GM18511 (cell line): Measurements from ENCODE around the gene FNTB.
"Not testable (repeated sequence)": the region's sequence is repeated elsewhere in the genome, so short reads cannot be mapped to it uniquely, and the experiment has no call there.

Source experiments
- ATAC-seq: cut with Tn5 transposase; IDR thresholded peaks from one replicate; pipeline ENCODE4 v1.9.1; 2021; ENCODE audit warnings: mild to moderate bottlenecking, moderate library complexity; ENCODE audit not compliant: unreplicated experiment

FNTB gene

DNA sequence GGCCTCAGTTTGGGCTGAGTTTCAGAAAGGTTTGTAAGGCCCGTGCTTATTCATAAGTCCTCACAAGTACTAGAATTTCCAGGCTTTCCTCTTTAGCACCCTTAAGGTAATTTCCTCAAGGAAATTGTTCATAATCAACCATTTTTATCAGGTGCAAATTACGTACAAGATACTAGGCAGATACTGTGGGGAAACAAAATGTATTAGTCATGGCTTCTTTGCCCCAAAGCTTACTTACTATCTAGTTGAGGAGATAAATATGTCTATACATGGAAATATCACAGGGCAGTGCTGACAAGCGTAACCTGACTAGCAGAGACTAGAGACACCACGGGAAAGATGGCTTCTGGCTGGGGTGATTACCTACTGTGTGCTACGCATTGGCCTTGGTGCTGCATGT, 93.1 kb downstream of the FNTB start:
- no peak for ATAC-seq

DNA sequence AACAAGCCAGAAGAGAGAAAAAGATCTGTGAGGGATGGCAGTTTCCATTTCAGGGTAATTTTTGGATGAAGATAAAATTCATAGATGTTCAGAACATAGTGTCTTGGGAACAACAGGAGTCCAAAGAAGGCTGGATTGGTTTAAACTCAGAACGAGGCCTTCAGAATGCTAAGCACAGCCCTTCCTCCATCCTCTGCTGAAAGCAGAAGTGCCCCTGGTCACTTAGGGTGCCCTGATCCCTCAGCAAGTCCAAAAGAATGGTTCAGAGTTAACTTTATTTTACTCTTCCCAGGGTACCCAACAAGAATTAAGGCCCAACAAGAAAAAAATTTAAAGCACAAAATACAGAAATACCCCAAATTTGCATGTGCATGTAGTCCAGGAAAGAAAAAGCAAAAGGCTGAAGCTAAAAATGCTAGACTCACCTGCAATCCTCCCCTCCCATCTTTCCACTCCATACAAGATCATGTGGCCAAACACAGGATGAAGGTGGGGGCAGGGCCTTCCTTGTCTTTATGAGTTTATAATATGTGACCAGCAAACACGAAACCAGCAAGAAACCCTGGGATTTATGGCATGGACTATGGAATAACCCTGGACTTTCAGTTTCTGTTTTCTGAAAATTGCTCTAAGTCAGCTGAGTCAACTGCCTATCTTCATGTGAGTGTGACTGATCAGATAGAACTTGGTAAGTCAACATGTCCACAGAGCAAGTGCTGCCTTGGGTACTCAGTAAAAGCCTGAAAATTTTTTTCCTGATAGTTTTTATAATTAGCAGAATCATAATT, 94.5 kb downstream of the FNTB start:
- ATAC-seq: no peak

DNA sequence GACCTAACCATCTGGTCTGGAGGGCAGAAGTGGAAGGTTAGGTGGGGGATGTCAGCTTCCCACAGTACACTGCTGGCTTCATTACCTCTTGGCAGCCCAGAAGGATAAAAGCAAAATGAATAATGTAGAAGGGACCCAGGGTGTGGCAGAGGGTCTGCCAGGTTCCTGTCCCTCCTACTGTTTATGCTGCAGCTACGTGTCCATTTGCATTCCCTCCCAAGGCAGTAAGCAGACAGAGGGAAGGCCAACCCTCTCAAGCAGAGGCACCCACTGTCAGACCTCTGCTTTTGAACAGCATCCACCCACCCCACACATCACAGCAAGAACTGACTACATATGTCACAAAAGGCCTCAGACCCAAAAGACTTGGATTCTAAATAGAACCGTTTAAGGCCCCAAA, 96.2 kb downstream of the FNTB start:
- no peak for ATAC-seq

DNA sequence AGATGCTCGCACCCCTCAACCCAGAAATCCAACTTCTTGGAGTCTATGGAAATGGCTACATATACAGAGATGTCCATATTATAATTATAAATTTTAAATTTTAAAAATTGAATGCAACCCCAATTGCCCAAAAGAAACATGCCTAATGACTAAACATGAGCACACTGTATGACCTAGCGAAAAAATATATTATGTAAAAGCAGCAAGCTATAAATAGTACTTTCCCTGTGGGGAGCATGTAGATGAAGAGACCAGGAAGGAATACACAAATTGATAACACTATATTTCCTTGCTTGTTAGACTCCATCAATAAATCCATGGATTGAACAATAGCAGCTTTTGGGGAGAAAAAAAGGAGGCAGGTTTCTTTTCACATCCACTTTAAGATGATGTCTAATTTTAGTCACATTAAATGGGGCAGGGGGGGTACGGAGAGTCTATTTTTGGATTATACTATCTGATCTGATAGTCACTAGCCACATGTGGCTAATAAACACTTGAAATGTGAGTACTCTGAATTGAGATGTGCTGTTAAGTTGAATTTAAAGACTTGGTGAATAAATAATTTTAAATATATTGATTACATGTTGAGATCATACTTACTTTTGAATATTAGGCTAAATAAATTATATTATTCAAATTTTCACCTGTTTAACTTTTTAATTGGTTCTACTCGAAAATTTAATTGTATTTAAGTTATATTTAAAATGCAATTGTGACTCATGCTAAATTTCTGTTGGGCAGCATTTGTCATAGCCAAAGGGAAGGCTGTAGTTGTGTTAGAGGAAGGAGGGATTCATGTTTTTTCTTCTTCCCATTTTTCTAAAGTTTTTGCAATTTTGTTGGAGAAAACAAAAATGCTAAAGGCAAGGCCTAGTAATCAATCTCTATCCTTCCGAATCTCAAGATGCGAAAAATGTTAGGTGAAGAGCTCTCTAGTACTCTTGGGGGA, 98.1 kb downstream of the FNTB start:
- no peak for ATAC-seq

DNA sequence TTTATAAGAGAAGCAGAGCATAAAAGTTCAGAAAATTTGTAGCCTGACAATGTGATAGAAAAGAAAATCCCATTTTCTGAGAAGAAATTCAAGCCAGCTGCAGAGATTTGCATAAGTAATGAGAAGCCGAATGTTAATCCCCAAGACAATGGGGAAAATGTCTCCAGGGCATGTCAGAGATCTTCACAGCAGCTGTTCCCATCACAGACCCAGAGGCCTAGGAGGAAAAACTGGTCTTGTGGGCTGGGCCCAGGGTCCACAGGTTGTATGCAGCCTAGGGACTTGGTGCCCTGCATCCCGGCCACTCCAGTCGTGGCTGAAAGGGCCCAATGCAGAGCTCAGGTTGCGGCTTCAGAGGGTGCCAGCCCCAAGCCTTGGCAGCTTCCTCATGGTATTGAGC, 100.0 kb downstream of the FNTB start:
- ATAC-seq: not testable (repeated sequence)

DNA sequence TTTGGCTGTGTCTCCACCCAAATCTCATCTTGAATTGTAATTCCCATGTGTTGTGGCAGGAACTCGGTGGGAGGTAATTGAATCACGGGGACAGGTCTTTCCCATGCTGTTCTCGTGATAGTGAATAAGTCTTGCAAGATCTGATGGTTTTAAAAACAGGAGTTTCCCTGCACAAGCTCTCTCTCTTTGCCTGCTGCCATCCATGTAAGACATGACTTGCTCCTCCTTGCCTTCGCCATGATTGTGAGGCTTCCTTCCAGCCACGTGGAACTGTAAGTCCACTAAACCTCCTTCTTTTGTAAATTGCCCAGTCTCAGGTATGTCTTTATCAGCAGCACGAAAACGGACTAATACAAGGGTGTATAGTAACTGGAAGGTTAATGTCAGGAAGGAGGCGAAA, 101.1 kb downstream of the FNTB start:
- ATAC-seq: not testable (repeated sequence)

DNA sequence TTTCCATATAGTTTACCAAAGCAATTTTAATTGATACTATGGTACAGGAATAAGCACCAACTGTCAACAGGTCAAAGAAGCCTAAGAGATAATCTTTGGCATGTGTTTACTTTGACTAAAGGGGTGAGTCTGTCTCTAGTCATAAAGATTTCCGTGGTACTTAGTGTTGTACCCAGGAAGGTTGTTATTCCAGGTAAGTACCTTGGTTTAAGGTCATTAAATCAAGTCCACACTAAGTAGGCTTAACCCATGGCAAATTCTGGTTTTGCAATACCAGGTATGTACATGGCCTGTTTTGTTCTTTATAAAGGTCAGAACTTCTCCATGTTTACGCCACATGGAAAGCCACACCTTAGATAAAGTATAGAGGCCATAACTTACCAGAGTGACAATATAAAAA, 105.7 kb downstream of the FNTB start:
- no peak for ATAC-seq

DNA sequence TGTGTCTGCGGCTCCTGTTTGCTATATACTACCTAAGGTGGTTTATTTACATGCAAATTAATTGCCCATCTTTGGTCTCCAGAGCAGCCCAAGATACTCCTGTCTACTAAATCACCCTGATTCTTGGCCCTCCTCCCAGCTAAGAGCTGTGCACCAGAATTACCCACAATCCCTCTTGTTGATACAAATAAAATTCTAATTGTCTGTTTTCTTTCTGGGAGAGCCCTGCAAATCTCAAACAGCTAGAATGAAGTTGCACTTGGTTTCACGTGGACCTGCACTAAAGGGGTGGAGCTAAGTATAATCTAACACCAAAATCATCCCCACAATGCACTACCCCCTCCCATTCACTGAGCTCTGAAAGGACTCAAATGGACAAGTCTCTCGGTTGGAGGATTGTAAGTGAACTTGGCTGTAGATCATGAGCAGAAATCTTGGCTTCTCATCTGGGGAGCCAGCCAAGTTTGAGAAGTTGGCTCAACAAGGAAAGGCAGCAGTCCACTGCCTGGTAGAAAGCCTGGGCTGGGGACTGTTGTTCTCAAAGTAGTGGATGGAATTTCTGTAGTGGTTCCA, 109.0 kb downstream of the FNTB start:
- no peak for ATAC-seq

DNA sequence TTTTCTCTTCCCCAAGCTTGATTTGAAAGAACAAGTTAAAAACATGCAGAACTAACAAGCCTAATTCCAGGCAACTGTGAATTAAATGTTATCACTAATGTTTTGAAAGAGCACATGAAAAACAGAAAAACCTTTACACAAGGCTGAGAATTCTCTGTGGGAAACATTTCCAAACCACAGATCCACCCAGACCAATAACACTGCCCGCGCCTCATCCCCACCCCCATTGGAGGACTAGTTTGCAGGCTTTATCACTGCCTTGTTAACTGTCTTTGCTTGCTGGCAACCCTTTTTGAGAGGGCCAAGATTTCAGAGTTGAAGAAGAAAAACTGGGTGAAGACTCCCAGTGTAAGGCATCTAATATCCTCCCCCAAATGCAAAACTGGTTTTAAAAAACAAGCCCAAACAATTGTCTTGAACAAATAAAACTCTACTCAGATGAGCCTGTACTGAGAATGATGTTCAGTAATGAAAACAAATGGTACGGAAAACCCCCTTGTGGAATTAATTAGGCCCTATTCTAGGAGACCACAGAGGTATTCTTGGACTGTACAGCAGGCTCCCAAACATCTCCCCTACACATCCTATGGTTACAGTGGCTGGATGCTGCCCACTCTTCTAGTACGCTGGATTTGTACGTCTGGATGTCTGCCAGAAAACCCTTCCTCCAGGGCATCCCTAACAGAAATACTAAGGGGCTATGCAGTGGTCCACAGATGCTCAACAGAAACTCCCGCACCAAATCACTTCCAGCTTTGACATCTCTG, 109.8 kb downstream of the FNTB start:
- no peak for ATAC-seq

DNA sequence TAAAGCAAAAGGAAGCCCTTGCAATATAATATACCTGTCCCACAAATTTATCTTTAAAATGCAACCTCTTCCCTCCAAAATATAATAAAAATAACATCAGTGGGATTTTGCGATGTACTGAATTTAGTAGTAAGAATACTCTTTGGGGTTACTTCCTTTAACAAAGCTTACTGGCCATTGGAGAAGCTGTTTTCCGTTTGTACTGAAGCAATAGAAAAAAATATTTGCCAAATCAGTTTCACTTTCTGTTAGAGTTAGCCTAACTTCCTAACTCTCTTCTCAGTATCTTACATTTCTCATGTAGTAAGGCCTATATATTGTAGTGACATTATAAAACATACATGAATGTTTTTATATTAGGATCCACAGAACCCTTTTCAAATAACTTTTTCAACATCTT, 111.9 kb downstream of the FNTB start:
- ATAC-seq: no peak

DNA sequence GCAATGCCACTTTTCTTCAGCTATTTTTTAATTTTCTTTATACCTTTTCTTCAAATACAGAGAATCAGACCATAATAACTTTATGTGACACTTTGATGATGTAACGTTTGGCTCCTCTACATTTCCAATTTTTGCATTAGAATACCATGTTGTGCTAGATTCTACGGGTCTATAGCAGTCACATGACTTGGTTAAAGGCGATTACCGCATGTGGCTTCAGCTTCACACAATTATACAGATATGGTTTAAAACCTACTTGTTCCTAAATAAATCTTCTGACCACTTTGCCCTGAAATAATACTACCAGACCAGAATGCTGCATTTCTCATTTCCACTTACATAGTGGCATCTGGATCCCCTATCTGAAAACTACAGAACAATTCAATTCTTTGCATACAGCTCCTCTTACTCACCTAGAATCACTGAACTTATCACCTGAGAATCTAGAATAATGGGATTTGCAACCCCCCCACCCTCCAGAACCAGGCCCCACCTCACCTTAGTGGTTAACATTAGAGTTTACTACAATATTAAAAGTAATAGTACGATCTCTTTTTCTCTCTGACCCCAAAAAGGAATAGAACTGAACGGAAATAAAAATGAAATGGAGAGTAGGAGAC, 114.3 kb downstream of the FNTB start:
- no peak for ATAC-seq

DNA sequence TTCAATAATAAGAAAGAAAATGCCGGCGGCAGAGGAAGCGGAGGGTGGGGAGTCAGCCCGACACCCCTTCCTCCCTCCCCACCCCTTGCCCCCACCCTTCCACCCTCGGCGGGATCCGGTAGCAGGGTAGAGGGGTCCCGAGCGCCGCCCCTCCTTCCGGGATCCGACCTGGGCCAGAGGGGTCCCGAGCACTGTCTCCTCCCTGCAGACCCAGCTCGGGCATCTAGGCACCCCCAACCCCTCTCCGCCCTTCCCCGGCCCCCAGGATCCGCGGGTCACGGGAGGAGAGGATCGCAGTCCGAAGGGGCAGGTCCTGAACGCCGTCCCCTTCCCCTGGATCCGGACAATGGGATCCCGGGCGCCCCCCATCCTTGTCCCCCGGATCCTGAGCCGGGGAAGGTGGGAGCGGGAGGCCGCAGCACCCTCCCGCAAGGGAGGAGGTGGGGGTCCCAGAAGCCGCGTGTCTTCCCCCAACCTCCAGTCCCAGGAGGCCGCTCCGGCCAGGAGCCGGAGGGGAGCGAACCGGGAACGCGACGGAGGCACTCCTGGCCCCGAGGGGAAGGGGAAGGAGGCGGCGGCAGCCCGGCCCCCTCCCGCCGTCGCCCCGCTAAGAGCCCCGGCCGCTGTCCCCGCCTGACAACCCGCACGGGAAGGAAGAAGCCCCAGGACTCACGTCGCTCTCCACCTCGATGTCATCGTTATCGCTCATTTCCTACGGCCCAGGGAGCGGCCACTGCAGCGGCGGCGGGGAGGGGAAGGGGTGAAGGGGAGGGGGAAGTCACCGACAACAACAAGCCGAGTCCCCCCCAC, 115.1 kb downstream of the FNTB start:
- ATAC-seq: peak; percentile 40

DNA sequence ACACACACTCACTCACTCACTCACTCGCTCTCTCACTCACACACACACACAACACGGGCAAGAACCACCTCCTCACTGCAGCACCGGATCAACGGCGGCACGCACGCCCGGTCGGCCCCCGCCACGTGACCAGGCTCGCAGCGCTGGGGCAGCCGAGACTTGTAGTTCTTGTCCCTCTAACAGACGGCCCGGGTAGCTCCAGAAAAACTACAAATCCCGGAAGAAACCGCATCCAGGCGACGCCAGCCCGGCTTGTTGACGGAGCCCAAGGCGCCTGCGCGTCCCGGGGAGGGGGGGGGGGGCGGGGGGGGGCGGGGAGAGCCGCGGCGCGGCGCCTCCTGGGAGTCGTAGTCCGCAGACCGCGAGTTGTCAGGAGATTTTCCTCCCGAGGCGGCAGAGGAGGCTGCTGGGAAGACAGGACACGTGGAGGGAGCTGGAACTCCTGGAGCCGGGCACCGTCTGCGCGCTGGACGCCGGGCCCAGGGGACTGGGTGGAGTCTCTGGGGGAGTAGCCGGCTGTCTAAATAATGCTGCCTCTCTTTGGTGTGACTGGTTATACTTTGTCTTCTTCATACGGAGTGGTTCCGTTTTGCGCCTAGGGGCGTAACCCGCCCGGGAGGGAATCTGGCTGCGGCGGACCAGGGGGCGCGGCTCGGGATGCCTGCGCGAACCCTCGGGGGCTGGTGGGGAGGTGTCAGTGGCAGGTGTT, 115.9 kb downstream of the FNTB start, which contains the start of gene MAX:
Gene MAX (minus strand): TSS at position 77 of the 709 bp plus-strand sequence. CDS start 178 bp downstream, outside the sequence.
- ATAC-seq: peak; percentile 87

DNA sequence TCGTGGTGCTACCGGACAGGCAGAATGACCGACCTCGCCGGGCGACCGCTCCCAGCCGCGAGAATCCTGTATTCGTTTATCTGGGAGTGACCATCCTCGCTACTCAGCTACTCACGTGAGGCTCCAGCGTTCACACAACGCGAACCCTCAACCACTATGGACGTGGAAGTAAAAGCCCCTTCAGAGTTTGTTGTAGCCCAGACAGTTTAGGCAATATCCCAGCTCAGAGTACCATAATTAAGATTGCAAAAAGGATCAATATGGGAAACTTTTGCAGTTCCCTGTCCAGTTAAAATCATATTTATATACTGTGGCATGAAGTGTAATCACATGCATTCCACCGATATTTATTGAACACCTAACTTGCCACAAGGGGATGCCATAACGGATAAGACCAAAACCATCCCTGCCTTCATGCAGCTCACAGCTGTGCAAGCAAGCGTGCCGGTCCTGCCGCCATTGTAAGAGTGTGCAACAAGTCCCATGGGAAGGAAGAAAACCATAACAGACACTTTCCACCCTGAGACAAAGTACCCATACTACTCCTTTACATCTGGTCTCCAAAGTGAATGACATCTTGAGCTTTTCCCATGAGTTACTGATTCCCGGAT, 116.6 kb downstream of the FNTB start:
- ATAC-seq: no peak

DNA sequence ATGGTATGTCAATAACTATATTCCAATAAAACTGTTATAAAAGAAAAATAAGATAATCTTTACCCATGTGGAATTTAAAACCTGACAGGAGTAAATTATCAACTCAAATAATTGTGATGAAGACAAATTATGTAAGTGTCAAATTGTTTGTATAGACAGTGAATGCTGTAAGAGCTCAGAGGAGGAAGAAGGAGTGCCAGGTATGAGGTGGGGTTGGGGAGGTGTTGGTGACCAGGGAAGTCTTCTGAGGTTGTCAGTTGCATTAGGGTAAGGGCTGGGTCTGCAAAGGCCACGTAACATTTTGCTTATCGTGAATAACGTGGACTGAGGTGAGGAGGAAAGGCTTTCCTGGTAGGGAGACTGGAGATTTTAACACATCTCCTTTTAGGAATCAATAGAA, 118.1 kb downstream of the FNTB start:
- ATAC-seq: no peak

DNA sequence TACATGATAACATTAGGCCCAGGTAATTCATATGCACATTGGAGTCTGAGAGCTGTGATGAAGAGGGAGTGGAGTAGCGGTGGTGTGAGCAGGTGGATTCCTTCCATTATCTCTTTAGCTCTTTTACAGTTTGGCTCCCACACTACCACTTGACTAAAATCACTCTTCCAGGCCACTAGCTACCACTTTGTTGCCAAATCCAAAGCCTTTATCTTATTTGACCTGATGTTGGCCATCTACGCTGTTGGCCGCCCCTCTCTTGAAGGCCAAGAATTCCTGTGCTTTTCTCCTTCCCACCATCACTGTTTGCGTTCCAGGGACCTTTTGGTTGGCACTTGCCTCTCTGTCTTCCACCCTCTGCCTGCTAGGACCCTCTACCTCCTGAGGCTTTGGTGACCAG, 119.6 kb downstream of the FNTB start:
- ATAC-seq: no peak

DNA sequence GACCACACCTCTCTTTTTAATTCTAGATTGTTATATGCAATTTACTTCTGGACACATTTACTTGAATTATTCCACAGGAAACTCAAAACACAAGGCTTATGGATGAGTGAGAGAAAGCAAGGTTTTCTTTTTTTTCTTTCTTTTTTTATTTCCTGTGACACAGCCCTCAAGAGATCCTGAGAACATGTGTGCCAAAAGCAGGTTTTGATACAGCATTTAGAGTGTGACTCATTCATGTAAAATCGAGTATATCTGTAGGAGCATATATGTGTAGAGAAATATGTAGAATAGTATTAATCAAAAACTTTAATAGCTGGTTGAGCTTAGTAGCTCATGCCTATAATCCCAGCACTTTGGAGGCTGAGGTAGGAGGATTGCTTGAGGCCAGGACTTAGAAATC, 120.0 kb downstream of the FNTB start:
- ATAC-seq: no peak

DNA sequence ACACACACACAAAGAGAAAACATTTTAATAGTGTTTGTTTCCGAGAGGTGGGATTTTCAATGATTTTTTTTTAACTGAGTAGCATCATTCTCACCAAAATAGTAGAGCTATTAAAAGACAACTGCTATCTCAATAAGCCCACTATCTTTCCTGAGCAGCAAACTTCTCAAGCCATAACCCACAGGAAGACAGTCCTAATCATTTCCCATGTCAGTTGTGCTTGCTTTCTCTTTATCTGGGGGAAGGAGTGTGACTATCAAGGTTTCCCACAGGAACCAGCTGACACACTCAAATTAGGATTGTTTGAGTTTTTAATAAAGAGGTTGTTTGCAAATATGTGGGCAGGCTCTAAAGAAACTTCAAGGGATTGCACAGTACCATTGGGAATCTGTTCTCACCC, 120.5 kb downstream of the FNTB start:
- ATAC-seq: no peak
